Measurements from ENCODE around the gene LRFN4.

The LRFN4 gene

GRCh38 chr11:66845876-66846212 is 11.0 kb upstream of the LRFN4 start:
- no peak for DNase-seq

GRCh38 chr11:66846671-66847091 is 10.2 kb upstream of the LRFN4 start:
- DNase-seq = no peak

DNA sequence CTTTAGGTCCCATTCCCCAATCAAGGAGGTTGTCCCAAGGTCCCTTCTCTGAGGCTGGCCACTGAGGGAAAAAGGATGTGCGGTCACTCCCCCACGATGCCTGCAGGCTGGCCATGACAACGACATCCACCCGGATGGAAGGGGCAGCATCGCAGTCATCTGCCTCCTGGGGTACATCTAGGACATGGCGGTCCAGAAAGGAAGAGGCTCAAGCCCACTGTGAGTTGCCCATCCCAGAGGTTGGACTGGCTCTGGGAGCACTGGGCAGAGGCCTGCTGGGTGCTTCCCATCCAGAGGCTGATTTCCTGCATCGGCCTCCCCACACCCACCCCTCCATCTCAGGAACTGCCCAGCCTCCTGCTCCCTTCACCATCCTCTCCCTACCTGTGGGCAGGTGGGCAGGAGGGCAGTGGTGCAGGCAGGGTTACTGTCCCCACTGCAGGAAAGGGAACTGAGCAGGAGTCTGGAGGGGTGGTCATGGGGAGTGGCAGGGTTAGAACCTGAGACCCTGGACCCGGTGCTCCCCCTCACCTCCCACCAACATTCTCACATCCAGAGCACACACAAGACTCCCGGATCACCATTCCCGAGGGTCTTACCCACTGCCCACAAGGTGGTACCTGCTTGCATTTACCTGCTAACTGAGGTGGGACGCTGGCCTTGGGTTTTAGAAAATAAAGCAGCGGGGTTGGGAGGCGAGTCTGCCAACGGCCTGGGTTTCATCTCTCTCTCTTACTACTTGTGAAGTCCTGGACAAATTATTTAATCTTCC is 9.2 kb upstream of the LRFN4 start:
- DNase-seq = no peak

DNA sequence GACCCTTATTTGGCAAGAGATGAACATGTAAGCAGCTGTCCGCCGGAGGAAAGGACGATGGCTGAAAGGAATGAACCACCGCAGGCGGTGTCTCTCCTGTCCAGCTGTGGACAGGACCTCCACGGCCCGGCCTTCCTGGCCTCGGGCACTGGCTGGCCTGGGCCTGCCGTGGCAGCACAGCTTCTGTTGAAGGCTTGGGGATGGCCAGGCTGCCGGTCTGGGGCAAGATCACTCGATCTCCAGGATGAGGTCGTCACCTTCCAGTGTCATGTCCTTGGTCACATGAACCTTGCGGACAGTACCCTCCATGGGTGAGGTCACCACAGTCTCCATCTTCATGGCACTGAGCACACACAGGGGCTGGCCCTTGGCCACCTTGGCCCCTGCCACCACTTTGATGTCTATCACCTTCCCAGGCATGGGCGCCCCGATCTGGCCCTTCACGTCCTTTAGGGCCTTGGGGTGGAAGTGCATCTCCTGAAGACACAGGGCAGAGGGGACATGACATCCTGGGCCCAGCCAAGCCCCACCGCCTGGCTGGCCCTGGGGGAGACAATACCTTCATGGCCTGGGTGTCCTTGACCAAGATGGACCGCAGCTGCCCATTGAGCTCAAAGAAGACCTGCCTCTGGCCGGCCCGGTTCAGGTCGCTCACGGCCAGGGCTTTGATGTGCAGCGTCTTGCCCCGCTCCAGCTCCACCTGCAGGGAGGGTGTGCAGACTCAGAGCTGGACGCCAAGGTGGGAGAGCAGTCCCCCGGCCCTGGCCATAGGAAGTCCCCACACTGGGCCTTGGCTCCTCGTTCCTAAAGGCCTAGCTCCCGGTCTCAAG is 8.0 kb upstream of the LRFN4 start:
- no peak for DNase-seq

DNA sequence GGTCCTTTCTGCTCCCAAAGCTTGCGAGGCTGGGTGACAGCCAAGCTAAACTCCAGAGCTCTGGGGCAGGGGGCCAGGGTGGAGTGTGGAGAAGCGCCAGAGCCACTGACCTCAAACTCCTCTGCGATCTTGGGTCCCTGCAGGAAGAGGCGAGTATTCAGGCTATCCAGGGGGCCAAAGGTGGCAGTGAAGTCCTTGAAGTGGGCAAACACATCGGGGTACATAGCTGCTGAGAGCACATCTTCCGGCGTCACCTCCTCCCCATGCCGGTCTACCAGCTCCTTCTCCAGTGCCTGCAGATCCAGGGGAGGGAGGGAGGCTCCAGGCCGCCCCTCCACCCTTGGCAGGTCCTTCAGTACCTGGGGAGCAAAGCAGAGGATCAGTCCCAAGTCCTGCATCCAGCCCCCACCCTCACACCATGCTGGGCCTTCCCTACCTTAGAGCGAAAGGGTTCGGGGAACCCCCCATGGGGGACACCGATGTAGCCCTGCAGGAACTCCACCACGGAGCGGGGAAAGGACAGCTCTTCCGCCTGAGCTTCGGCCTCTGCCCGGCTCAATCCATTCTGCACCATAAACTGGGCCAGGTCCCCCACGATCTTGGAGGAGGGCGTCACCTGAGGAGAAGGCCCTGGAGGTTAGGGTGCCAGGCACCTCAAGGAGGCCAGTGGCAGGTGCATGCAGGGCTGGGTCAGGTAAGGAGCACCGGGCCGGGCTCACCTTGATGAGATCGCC is 7.2 kb upstream of the LRFN4 start:
- no peak for DNase-seq

- DNase-seq = no peak
Measured at GRCh38 chr11:66850235-66850587, 6.7 kb upstream of the LRFN4 start.

- no peak for DNase-seq
Measured at GRCh38 chr11:66850588-66851238, 6.2 kb upstream of the LRFN4 start.

DNA sequence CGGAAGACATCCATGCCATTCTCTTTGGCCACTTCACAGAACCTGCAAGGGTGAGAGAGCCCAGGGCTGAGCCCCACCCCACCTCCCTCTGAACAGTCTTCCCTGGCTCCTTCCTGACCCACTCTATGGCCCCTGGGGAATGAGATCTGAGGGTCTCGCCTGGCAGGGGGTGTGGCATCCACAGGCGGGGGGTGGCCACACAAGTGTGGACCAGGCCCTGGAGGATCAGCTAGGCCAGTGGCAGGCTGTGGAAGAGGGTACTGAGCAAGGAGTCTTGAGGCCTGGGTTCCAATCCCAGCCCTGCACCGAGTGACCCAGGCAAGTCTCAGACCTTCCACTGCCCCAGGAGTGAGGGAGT is 5.6 kb upstream of the LRFN4 start:
- no peak for DNase-seq

GRCh38 chr11:66851698-66852465 is 5.0 kb upstream of the LRFN4 start:
- DNase-seq = peak; percentile 26

GRCh38 chr11:66852466-66853241 is 4.2 kb upstream of the LRFN4 start:
- no peak for DNase-seq

DNA sequence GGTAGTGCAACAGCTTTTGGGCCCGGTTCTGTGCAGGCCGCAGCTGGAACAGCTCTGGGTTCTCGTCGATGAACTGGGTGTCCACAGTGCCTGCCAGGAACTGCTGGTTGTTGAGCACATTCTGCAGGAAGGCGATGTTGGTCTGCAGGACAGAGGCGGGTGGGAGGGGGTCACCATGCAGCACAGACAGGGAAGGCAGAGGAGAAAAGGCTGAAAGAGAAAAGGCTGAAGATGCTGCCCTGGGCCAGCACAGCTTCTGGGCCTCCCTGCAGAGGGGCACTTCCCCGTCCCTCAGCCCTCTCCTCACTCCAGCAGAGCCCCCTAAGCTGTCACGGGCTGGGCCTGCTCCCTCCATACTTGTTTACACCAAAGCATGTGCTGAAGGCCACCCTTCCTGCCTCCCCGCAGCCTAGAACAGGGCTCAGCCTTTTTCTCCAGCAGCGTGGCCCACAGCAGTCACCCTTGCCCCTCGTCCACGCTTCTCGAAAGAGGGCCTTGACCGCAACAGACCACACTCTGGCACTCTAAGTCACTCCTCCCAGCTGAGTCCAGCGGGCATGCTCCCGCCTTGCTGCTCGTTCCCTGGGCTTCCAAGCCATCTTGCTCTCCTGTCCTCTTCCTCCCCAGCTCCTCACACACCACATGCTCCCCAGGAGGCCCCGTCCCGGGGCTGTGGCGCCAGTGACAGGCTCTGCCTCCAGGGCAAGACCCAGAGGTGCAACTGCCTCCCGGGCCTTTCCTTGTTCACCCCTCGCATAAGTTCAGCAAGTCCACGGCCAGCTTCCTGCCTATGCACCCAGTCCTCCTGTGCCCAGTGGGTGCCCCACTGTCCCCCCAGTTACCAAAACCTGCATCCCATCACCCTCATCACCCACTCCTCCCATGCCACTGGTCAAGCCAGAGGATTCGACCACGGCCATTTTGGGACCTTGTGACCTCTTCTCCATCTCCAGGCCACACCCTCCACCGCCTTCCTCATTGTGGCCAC is 3.3 kb upstream of the LRFN4 start:
- DNase-seq = no peak

- no peak for DNase-seq
Measured at GRCh38 chr11:66854231-66854661, 2.6 kb upstream of the LRFN4 start.

GRCh38 chr11:66854729-66855211 is 2.1 kb upstream of the LRFN4 start:
- no peak for DNase-seq

DNA sequence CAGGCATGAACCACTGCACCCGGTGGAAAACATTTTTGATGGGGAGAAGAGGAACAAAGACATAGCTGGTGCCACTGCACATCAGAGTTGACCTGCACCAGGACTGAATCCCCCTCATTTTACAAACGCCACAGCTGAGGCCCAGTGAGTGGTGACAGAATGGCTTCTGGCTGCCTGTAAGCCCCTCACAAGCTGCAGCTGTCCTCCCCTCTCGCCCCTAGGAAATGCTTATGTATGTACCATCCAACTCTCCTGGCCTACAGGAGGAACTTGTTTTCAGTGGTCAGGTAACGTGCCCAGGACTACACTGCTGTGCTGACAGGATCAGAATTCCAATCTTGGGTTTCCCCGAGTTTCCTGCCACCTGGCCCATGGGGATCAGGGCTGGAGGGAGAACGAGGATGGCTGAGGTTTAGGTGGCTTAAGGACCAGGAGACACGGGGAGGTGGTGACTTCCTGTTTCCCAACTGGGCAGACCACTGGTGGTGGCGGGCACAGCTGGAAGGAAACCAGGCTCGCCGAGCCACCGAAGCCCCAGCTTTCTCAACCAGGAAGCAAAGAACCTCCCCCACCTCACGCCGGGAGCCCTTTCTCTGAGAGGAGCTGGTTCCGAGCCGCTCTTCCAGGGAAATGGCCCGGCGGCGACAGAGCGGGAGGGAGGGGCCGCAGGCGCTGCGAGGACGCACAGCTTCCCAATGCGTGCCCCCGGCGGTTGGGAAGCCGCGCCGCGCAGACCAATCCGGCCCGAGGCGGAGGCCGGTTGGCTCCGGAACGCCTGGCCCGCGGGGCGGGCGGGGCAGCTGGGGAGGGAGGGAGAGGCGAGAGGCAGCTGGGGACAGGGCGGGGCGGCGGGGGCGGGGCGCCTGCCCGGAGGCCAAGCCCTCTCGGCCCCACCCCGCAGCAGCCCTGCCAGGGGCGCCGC is 1.0 kb upstream of the LRFN4 start:
- peak; percentile 94 for DNase-seq

DNA sequence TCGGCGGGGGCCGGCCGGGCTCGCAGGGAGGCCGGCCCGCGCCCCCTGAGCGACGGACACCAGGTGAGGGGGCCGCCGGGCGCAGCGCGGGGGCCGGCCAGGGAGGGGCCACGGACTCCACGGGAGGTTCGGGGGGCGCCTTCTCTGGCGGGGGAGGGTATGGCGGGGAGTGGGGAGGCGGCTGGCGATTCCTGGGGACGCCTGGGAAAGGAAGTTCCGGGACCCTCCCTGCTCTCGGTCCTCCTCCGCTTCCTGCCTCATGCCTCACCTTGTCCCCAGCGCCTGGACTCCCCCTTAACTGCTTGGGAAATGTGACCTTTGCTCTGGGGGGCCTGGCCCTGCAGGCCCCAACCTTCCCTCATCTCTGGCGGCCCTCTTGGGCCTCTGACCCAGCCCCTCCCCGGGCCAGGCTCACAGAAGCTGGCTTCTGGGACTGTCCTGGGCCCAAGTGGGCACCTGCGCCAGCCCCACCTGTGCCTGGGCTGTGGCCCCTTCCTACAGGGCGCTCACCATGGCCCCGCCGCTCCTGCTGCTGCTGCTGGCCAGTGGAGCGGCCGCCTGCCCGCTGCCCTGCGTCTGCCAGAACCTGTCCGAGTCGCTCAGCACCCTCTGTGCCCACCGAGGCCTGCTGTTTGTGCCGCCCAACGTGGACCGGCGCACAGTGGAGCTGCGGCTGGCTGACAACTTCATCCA is 516 bp downstream of the LRFN4 start:
- peak; percentile 17 for DNase-seq

DNA sequence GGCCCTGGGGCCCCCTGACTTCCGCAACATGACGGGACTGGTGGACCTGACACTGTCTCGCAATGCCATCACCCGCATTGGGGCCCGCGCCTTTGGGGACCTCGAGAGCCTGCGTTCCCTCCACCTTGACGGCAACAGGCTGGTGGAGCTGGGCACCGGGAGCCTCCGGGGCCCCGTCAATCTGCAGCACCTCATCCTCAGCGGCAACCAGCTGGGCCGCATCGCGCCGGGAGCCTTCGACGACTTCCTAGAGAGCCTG is 992 bp downstream of the LRFN4 start:
- no peak for DNase-seq

GRCh38 chr11:66858186-66858938 is 1.5 kb downstream of the LRFN4 start:
- no peak for DNase-seq

Data from fibroblast of skin of right biceps (primary cell).